H1 (cell line): ENCODE measurements around the gene ZSCAN21.

Experiments
- CBX8 ChIP-seq: fragments of 300-800, 300-1000 bp; sonication (generic); IDR thresholded peaks from 2 replicates; pipeline ENCODE4 v1.7.1; 2016; ENCODE audit warnings: low read depth, low read length, borderline replicate concordance
- CHD1 ChIP-seq: IDR thresholded peaks from 2 replicates; pipeline ENCODE4 v1.6.1; 2012; ENCODE audit warnings: low read depth, low read length, improper control_type of control experiment
- CREB1 ChIP-seq: IDR thresholded peaks from 2 replicates; pipeline ENCODE4 v1.6.1; 2012; ENCODE audit warnings: inconsistent platforms
- CTCF ChIP-seq, 3 experiments: IDR thresholded peaks; 1 replicate in 2 of 3; 2 replicates in 1 of 3; pipeline versions ENCODE4 v1.5.1 to v1.6.1; 2011; ENCODE audit warnings: low read length in 3 of 3, mild to moderate bottlenecking in 3 of 3, inconsistent platforms in 2 of 3, low read depth in 1 of 3, moderate library complexity in 1 of 3; ENCODE audit not compliant: insufficient read depth in 1 of 3; ENCODE audit errors: control extremely low read depth in 1 of 3
- GTF2F1 ChIP-seq: IDR thresholded peaks from 2 replicates; pipeline ENCODE4 v1.6.1; 2012; ENCODE audit warnings: low read depth, low read length, improper control_type of control experiment, borderline replicate concordance
- MAX ChIP-seq: IDR thresholded peaks from 2 replicates; pipeline ENCODE4 v1.6.1; 2012; ENCODE audit warnings: inconsistent platforms
- POLR2A ChIP-seq, 2 experiments: IDR thresholded peaks; 1 replicate in 1 of 2; 2 replicates in 1 of 2; pipeline ENCODE4 v1.6.1; 2011; ENCODE audit warnings: low read depth in 2 of 2, low read length in 2 of 2, mild to moderate bottlenecking in 2 of 2; ENCODE audit errors: control extremely low read depth in 1 of 2
- POLR2AphosphoS5 ChIP-seq: IDR thresholded peaks from 2 replicates; pipeline ENCODE4 v1.6.1; 2011; ENCODE audit warnings: low read depth, low read length
- RAD21 ChIP-seq, 2 experiments: IDR thresholded peaks in 1 of 2; conservative IDR thresholded peaks in 1 of 2; 2 replicates each; pipeline ENCODE4 v1.6.1; 2011; ENCODE audit warnings: low read depth in 2 of 2, low read length in 2 of 2, improper control_type of control experiment in 1 of 2, inconsistent platforms in 1 of 2, mild to moderate bottlenecking in 1 of 2, moderate library complexity in 1 of 2
- TBP ChIP-seq: IDR thresholded peaks from 2 replicates; pipeline ENCODE4 v1.6.1; 2011; ENCODE audit warnings: low read depth, low read length, improper control_type of control experiment
- ZNF274 ChIP-seq: IDR thresholded peaks from 2 replicates; pipeline ENCODE4 v1.7.0; 2012; ENCODE audit warnings: low read length, borderline replicate concordance; ENCODE audit errors: extremely low read depth
- TF ChIP-seq, protein P1 (sequence below): IDR thresholded peaks from 2 replicates; pipeline ENCODE4 v1.6.1; 2011; ENCODE audit warnings: low read length, improper control_type of control experiment

DNA sequence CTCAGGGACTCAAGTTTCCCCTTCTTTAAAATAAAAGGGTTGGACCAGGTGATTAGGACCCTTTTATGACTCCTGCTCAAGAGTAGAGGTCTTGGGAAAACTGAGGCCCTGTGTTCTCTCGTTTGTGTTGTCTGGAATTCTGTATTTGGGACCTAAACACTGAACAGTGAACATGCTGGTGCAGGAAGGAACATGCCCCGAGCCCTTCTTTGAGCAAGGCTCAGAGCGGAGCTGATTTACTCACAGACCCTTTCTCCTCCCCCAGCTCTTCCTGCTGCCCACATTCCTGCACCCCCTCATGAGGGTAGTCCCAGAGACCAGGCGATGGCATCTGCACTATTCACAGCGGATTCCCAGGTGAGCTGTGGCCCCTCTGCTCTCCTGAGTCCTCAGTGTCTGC is 20.0 kb upstream of the ZSCAN21 start:
- TF ChIP-seq CTCF (IDR thresholded peaks at IDR 0.05; ENCODE audit: control extremely low read depth in 1 of 3, insufficient read depth in 1 of 3, low read depth in 1 of 3, low read length in 3 of 3) (no peak), RAD21 (IDR thresholded peaks at IDR 0.05 in 1 of 2, conservative IDR thresholded peaks at IDR 0.05 in 1 of 2; ENCODE audit: low read depth in 2 of 2, low read length in 2 of 2) (no peak), POLR2AphosphoS5 (no peak), CREB1 (no peak), MAX (no peak), ZNF274 (no peak), POLR2A (IDR thresholded peaks at IDR 0.05; ENCODE audit: control extremely low read depth in 1 of 2, low read depth in 2 of 2, low read length in 2 of 2) (no peak), CHD1 (no peak), CBX8 (no peak), GTF2F1 (no peak), TBP (no peak)
- TF ChIP-seq, protein P1, sequence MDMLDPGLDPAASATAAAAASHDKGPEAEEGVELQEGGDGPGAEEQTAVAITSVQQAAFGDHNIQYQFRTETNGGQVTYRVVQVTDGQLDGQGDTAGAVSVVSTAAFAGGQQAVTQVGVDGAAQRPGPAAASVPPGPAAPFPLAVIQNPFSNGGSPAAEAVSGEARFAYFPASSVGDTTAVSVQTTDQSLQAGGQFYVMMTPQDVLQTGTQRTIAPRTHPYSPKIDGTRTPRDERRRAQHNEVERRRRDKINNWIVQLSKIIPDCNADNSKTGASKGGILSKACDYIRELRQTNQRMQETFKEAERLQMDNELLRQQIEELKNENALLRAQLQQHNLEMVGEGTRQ = no peak
